K562 (cell line): ENCODE data around the gene DIPK2A. TPM values are rescaled to one million over a fixed set of nuclear protein-coding genes. Genes with fewer than 3 reads are reported as not detected.

Experiments used
- ATAC-seq: fragments of 200-7000 bp; cut with Tn5 transposase; 3 replicates; pipeline ENCODE4 v1.9.1; 2020; ENCODE audit warnings: moderate library complexity
- BruUV-seq: library from RNA; stranded (reverse); fragments of 400-500 nt; replicated peaks from 2 replicates; lab custom pipeline; 2021; lab: Mats Ljungman, UMichigan
- CTCF ChIA-PET: fragments of 300-600 bp; formaldehyde crosslinking; extraction: SDS; loops from one replicate; lab custom pipeline; 2021; ENCODE audit warnings: low intra/inter-chr PET ratio; lab: Yijun Ruan, JAX
- POLR2A ChIA-PET: fragments of 300-600, 350-650 bp; sonication (Branson Sonifier 250); formaldehyde crosslinking; extraction: SDS; loops from one replicate; lab custom pipeline; 2021; ENCODE audit warnings: antibody characterized with exemption, inconsistent platforms; lab: Yijun Ruan, JAX
- DNase-seq, 4 experiments: peaks; one replicate each; pipeline versions ENCODE4 v3.0.0 to v3.0.0-alpha.2; 2011 to 2018; ENCODE audit warnings: low spot score in 3 of 4, mixed read lengths in 3 of 4; ENCODE audit errors: extremely low read depth in 1 of 4
- FAIRE-seq: peaks from 2 replicates; lab custom pipeline; 2011; peaks lifted over from hg19 to GRCh38; lab: Jason Lieb, UNC
- H2AFZ ChIP-seq: 2 replicates; pipeline ENCODE4 v1.6.0; 2011; ENCODE audit warnings: low read depth, low read length, control low read depth, inconsistent platforms
- H3K27ac ChIP-seq: fragments of 200-600 bp; 3 replicates; pipeline ENCODE4 v1.8.0; 2011; ENCODE audit warnings: low read depth, mild to moderate bottlenecking, control low read depth, inconsistent platforms, low read length, moderate library complexity, mixed read lengths; ENCODE audit errors: extremely low read depth
- H3K27me3 ChIP-seq, 2 experiments: fragments of 300-600 bp in 1 of 2; 2 replicates in 1 of 2; 3 replicates in 1 of 2; pipeline versions ENCODE4 v1.6.0 to v1.8.0; 2011; ENCODE audit warnings: inconsistent platforms in 2 of 2, low read length in 2 of 2, mild to moderate bottlenecking in 1 of 2, mixed read lengths in 1 of 2, moderate library complexity in 1 of 2; ENCODE audit not compliant: control insufficient read depth in 2 of 2, insufficient read depth in 2 of 2
- H3K36me3 ChIP-seq: fragments of 300-600 bp; 3 replicates; pipeline ENCODE4 v1.8.0; 2011; ENCODE audit warnings: mild to moderate bottlenecking, low read length, inconsistent platforms; ENCODE audit not compliant: control insufficient read depth, insufficient read depth
- H3K4me1 ChIP-seq, 2 experiments: fragments of 200-600 bp in 1 of 2; replicated peaks in 1 of 2; 2 replicates in 1 of 2; 3 replicates in 1 of 2; pipeline versions ENCODE4 v1.5.1 to v1.8.0; 2011; ENCODE audit warnings: inconsistent platforms in 2 of 2, low read length in 2 of 2, mild to moderate bottlenecking in 1 of 2, mixed read lengths in 1 of 2, moderate library complexity in 1 of 2; ENCODE audit not compliant: control insufficient read depth in 2 of 2, insufficient read depth in 2 of 2
- H3K4me2 ChIP-seq: 2 replicates; pipeline ENCODE4 v1.6.1; 2011; ENCODE audit warnings: low read length, control low read depth, inconsistent platforms, mixed read lengths; ENCODE audit not compliant: insufficient read depth
- H3K4me3 ChIP-seq: fragments of 200-600 bp; sonication (generic), shearing (Covaris generic); 2 replicates; pipeline ENCODE4 v1.5.1; 2016; ENCODE audit warnings: control low read depth, inconsistent platforms
- H3K79me2 ChIP-seq: fragments of 200-600 bp; 3 replicates; pipeline ENCODE4 v1.8.0; 2011; ENCODE audit warnings: low read length, inconsistent platforms; ENCODE audit not compliant: control insufficient read depth, insufficient read depth
- H3K9ac ChIP-seq, 2 experiments: 2 replicates each; pipeline versions ENCODE4 v1.6.0 to v1.6.1; 2011; ENCODE audit warnings: low read depth in 2 of 2, low read length in 2 of 2, control low read depth in 1 of 2, inconsistent platforms in 1 of 2, mild to moderate bottlenecking in 1 of 2, mixed read lengths in 1 of 2; ENCODE audit not compliant: insufficient read depth in 1 of 2
- H3K9me1 ChIP-seq: one replicate; pipeline ENCODE4 v1.6.0; 2011; ENCODE audit warnings: inconsistent platforms, mild to moderate bottlenecking, low read length, moderate library complexity; ENCODE audit not compliant: control insufficient read depth, insufficient read depth
- H3K9me3 ChIP-seq: replicated peaks from 2 replicates; pipeline ENCODE4 v1.5.1; 2011; ENCODE audit warnings: low read depth, low read length, inconsistent platforms; ENCODE audit not compliant: control insufficient read depth, insufficient read depth
- H4K20me1 ChIP-seq: replicated peaks from 2 replicates; pipeline ENCODE4 v1.6.1; 2011; ENCODE audit warnings: low read length, inconsistent platforms, mixed read lengths; ENCODE audit not compliant: control insufficient read depth, insufficient read depth
- CBFA2T3 ChIP-seq: fragments of 450-650 bp; IDR thresholded peaks from 2 replicates; pipeline ENCODE4 v1.6.1; 2017
- CREBBP ChIP-seq: IDR thresholded peaks from one replicate; pipeline ENCODE4 v1.6.1; 2012; ENCODE audit warnings: low read depth, mild to moderate bottlenecking, control low read depth, inconsistent platforms, low read length
- FOXK1 ChIP-seq: sonication (generic); formaldehyde crosslinking; IDR thresholded peaks from 2 replicates; pipeline ENCODE4 v1.8.0; 2022; ENCODE audit warnings: missing genetic modification reagents, mild to moderate bottlenecking, borderline replicate concordance
- HDAC2 ChIP-seq: fragments of 450-650 bp; IDR thresholded peaks from 2 replicates; pipeline ENCODE4 v1.6.1; 2016; ENCODE audit warnings: mild to moderate bottlenecking
- MBD2 ChIP-seq: sonication (generic); IDR thresholded peaks from 2 replicates; pipeline ENCODE4 v1.6.1; 2016; ENCODE audit warnings: low read depth, borderline replicate concordance
- NRF1 ChIP-seq, 2 experiments: fragments of 450-650 bp; IDR thresholded peaks in 1 of 2; conservative IDR thresholded peaks in 1 of 2; 2 replicates each; pipeline ENCODE4 v1.6.1; 2014; ENCODE audit warnings: mild to moderate bottlenecking in 2 of 2
- PHB ChIP-seq: fragments of 250-450 bp; sonication (Bioruptor Pico); IDR thresholded peaks from 2 replicates; pipeline ENCODE4 v1.5.0; 2021
- POU5F1 ChIP-seq: fragments of 150-350 bp; IDR thresholded peaks from 2 replicates; pipeline ENCODE4 v1.6.1; 2014; ENCODE audit warnings: borderline replicate concordance, low read length, low read depth, mild to moderate bottlenecking; ENCODE audit not compliant: partially characterized antibody
- SMAD3 ChIP-seq: fragments of 450-650 bp; formaldehyde crosslinking; conservative IDR thresholded peaks from 2 replicates; pipeline ENCODE4 v1.4.0; 2020; ENCODE audit warnings: mild to moderate bottlenecking
- SMAD4 ChIP-seq: fragments of 250-450 bp; sonication (Bioruptor Pico); conservative IDR thresholded peaks from 2 replicates; pipeline ENCODE4 v1.8.0; 2021; ENCODE audit warnings: inconsistent platforms, mild to moderate bottlenecking, moderate library complexity
- TCF3 ChIP-seq: sonication (generic); formaldehyde crosslinking; IDR thresholded peaks from 2 replicates; pipeline ENCODE4 v1.4.0; 2020; ENCODE audit warnings: mild to moderate bottlenecking, missing genetic modification reagents
- TFAM ChIP-seq: fragments of 250-450 bp; sonication (Bioruptor Pico); conservative IDR thresholded peaks from 2 replicates; pipeline ENCODE4 v1.5.0; 2021; ENCODE audit warnings: mild to moderate bottlenecking, moderate library complexity
- TRIM24 ChIP-seq, 2 experiments: fragments of 450-650 bp; IDR thresholded peaks; 2 replicates each; pipeline ENCODE4 v1.6.1; 2016
- ZFP1 ChIP-seq: fragments of 450-650 bp; formaldehyde crosslinking; IDR thresholded peaks from 2 replicates; pipeline ENCODE4 v1.4.0; 2020; ENCODE audit warnings: mild to moderate bottlenecking, mixed read lengths
- ZNF57 ChIP-seq: fragments of 450-650 bp; formaldehyde crosslinking; IDR thresholded peaks from 2 replicates; pipeline ENCODE4 v1.4.0; 2020; ENCODE audit warnings: mild to moderate bottlenecking, moderate library complexity
- ZNF696 ChIP-seq: fragments of 250-450 bp; sonication (Bioruptor Pico); conservative IDR thresholded peaks from 2 replicates; pipeline ENCODE4 v1.4.0; 2020; ENCODE audit warnings: mild to moderate bottlenecking, moderate library complexity
- WGBS: fragments of 100-300 bp; shearing (Covaris generic); methylation state at CpG from one replicate; pipeline ENCODE4 v1.1.6; 2016; ENCODE audit warnings: low coverage, mixed read lengths; ENCODE audit not compliant: insufficient coverage; ENCODE audit errors: missing lambda C conversion rate; 5-methylcytosine and 5-hydroxymethylcytosine counted together
- in situ Hi-C: fragments of 300-500 bp; cut with MboI; formaldehyde crosslinking; loops from 4 replicates; pipeline ENCODE4 v1.15.0; 2018; ENCODE audit warnings: inconsistent platforms, mixed read lengths
- intact Hi-C: fragments of 100-400 bp; cut with micrococcal nuclease; formaldehyde crosslinking; loops from 2 replicates; pipeline ENCODE4 v1.14.2; 2022
- polyA plus RNA-seq, 8 experiments: library from polyadenylated mRNA; depleted of rRNA in 4 of 8; stranded (reverse) in 5 of 8; unstranded in 3 of 8; fragments of >200 nt; fragmentation: Nextera tagmentation in 2 of 8; fragmentation: Illumina TruSeq in 1 of 8; extraction: Ambion mirVana in 2 of 8; extraction: Trizol in 1 of 8; gene quantifications; 2 replicates each; pipeline versions ENCODE4 v1.2.1 to v1.2.3, GENCODE V29; 2011 to 2014; ENCODE audit warnings: inconsistent platforms in 1 of 8, missing spikeins in 1 of 8
- total RNA-seq, 7 experiments: library from RNA; depleted of rRNA in 6 of 7; stranded (reverse); fragments of >200 nt in 6 of 7; fragmentation: Illumina TruSeq in 2 of 7; extraction: Trizol in 2 of 7; gene quantifications; 2 replicates each; pipeline versions ENCODE4 v1.2.1 to v1.2.3, GENCODE V29; 2011 to 2021; ENCODE audit warnings: low replicate concordance in 1 of 7
- TF ChIP-seq, protein P1 (sequence below): fragments of 450-650 bp; conservative IDR thresholded peaks from 2 replicates; pipeline ENCODE4 v1.6.1; 2016; ENCODE audit warnings: missing genetic modification characterization, low read depth, mild to moderate bottlenecking, missing compliant biosample characterization, moderate library complexity
- TF ChIP-seq, protein P2 (sequence below), 2 experiments: fragments of 450-650 bp in 1 of 2; sonication (generic) in 1 of 2; formaldehyde crosslinking; conservative IDR thresholded peaks; 2 replicates each; pipeline versions ENCODE4 v1.4.0 to v1.8.1; 2020 to 2022; ENCODE audit warnings: mild to moderate bottlenecking in 1 of 2, missing genetic modification reagents in 1 of 2

DIPK2A gene
- total and polyA plus RNA-seq, 9 of the 15 experiments (the other 6 are each of a cell fraction or from before 2014, with no cell fraction given), result 3.3 to 15.7 (median 7.8) TPM

DNA sequence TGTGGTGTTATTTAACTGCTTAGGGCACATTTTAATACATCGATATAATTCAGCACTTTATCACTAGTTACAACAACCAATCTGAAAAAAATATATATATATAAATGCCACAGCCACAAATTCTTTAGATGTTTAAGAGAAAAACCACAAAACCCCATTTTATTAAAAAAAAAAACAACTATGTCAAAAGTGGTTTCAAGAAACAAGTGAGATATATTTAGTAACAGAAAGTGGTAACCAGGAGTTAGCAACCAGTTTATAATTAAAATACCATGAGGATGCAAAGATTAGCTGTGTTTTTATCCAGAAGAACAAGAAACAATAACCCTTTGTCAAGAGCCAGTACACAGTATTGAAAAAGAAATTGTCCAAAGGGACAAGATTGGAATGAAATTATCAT is 14.8 kb upstream of the DIPK2A start:
- FAIRE-seq (no peak), ATAC-seq (no peak), DNase-seq (no peak)
- ChIA-PET CTCF (no interaction called here), POLR2A (no interaction called here)
- Histone ChIP-seq H2AFZ (no peak overlapping the region), H3K9me3 (no peaks in the 10 kb centered on the region), H3K9me1 (no peaks in the 10 kb centered on the region), H3K79me2 (no peaks in the 10 kb centered on the region), H3K9ac (no peak overlapping the region), H3K36me3 (no peaks in the 10 kb centered on the region), H3K4me2 (no peak overlapping the region), H3K4me1 (no peaks in the 10 kb centered on the region), H3K27me3 (no peaks in the 10 kb centered on the region), H3K4me3 (no peak overlapping the region), H4K20me1 (no peaks in the 10 kb centered on the region), H3K27ac (no peak overlapping the region)
- WGBS, result 0% methylated on average over 1 of the region's 1 CpG
- TF ChIP-seq CBFA2T3 (no peak), CREBBP (no peak), MBD2 (no peak), POU5F1 (no peak)
- in situ Hi-C loops, result no loop called here
- no TSS peak for BruUV-seq
- intact Hi-C loops, result no loop called here

DNA sequence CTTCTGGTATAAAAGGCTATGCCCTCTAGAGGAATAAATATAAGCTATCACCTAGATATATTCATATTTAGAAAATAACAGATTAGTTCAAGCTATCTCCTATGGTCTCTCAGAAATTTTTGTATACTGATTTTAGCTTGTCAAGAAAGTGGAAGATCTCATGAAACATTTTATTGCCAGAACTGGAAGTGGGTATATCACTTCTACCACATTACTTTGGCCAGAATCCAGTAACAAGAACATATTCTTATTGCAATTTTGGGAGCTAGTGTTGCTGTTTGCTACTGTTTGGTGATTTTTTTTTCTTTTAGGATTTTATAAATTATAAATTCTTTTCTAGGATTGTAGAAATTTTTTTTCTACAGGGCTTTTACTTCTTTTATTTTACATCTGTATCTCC is 14.2 kb upstream of the DIPK2A start:
- no peak overlapping the region for H2AFZ ChIP-seq
- no peak for FAIRE-seq
- H3K4me2 ChIP-seq, result no peak overlapping the region
- intact Hi-C loops, result no loop called here
- H3K79me2 ChIP-seq, result no peaks in the 10 kb centered on the region
- H4K20me1 ChIP-seq, result no peaks in the 10 kb centered on the region
- DNase-seq, result no peak
- TF ChIP-seq TFAM (CRISPR knock-in tag), result no peak
- no peak for TF ChIP-seq ZNF57
- no peak for TF ChIP-seq TCF3
- no peak for TF ChIP-seq ZFP1 (CRISPR knock-in tag)
- TF ChIP-seq SMAD4 (CRISPR knock-in tag), result no peak
- TF ChIP-seq SMAD3 (CRISPR knock-in tag), result no peak
- TF ChIP-seq ZNF696 (CRISPR knock-in tag), result no peak
- TF ChIP-seq, protein P1, sequence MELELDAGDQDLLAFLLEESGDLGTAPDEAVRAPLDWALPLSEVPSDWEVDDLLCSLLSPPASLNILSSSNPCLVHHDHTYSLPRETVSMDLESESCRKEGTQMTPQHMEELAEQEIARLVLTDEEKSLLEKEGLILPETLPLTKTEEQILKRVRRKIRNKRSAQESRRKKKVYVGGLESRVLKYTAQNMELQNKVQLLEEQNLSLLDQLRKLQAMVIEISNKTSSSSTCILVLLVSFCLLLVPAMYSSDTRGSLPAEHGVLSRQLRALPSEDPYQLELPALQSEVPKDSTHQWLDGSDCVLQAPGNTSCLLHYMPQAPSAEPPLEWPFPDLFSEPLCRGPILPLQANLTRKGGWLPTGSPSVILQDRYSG (tag), result no peak
- no peak for TF ChIP-seq HDAC2
- no peak for TF ChIP-seq TRIM24 (IDR thresholded peaks at IDR 0.05)
- no peak for TF ChIP-seq PHB
- TF ChIP-seq, protein P2, sequence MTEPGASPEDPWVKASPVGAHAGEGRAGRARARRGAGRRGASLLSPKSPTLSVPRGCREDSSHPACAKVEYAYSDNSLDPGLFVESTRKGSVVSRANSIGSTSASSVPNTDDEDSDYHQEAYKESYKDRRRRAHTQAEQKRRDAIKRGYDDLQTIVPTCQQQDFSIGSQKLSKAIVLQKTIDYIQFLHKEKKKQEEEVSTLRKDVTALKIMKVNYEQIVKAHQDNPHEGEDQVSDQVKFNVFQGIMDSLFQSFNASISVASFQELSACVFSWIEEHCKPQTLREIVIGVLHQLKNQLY (CRISPR knock-in tag; conservative IDR thresholded peaks at IDR 0.05), result no peak
- no peak for TF ChIP-seq FOXK1
- TF ChIP-seq NRF1 (conservative IDR thresholded peaks at IDR 0.05 in 1 of 2, IDR thresholded peaks at IDR 0.05 in 1 of 2), result no peak
- no peaks in the 10 kb centered on the region for H3K9me1 ChIP-seq
- H3K9me3 ChIP-seq, result no peaks in the 10 kb centered on the region
- H3K4me3 ChIP-seq, result no peak overlapping the region
- H3K27me3 ChIP-seq, result no peaks in the 10 kb centered on the region
- CTCF ChIA-PET, result no interaction called here
- POLR2A ChIA-PET, result interaction anchor here (1.1 kb wide), 1 partner anchor 14 kb away, joined by 3 read pairs; the partner anchor contains the start of gene DIPK2A
- no peaks in the 10 kb centered on the region for H3K36me3 ChIP-seq
- ATAC-seq, result no peak
- no TSS peak for BruUV-seq
- H3K9ac ChIP-seq, result no peak overlapping the region
- H3K4me1 ChIP-seq, result no peaks in the 10 kb centered on the region
- in situ Hi-C loops, result no loop called here
- no peak overlapping the region for H3K27ac ChIP-seq
